BLaER1 (cell line): ENCODE data around the gene NBEA.
"Not testable (repeated sequence)": the region's sequence is repeated elsewhere in the genome, so short reads cannot be mapped to it uniquely, and the experiment has no call there.

Experiments used
- H3K27ac ChIP-seq: shearing (Covaris generic); formaldehyde crosslinking; 2 replicates; pipeline ENCODE4 v1.8.1; 2022
- H3K27me3 ChIP-seq: shearing (Covaris generic); formaldehyde crosslinking; 2 replicates; pipeline ENCODE4 v1.8.1; 2022
- H3K36me3 ChIP-seq: shearing (Covaris generic); formaldehyde crosslinking; 2 replicates; pipeline ENCODE4 v1.8.1; 2022
- H3K4me1 ChIP-seq: shearing (Covaris generic); formaldehyde crosslinking; 2 replicates; pipeline ENCODE4 v1.8.1; 2022
- H3K4me2 ChIP-seq: shearing (Covaris generic); formaldehyde crosslinking; 2 replicates; pipeline ENCODE4 v1.8.1; 2022
- H3K4me3 ChIP-seq: shearing (Covaris generic); formaldehyde crosslinking; 2 replicates; pipeline ENCODE4 v1.8.1; 2022
- H3K9ac ChIP-seq: shearing (Covaris generic); formaldehyde crosslinking; 2 replicates; pipeline ENCODE4 v1.8.1; 2022
- H3K9me3 ChIP-seq: shearing (Covaris generic); formaldehyde crosslinking; 2 replicates; pipeline ENCODE4 v1.8.1; 2022
- H4K20me1 ChIP-seq: shearing (Covaris generic); formaldehyde crosslinking; 2 replicates; pipeline ENCODE4 v1.8.1; 2022
- Cebpa-rat ChIP-seq: shearing (Covaris generic); IDR thresholded peaks from 2 replicates; pipeline ENCODE4 v1.8.1; 2022

NBEA gene

DNA sequence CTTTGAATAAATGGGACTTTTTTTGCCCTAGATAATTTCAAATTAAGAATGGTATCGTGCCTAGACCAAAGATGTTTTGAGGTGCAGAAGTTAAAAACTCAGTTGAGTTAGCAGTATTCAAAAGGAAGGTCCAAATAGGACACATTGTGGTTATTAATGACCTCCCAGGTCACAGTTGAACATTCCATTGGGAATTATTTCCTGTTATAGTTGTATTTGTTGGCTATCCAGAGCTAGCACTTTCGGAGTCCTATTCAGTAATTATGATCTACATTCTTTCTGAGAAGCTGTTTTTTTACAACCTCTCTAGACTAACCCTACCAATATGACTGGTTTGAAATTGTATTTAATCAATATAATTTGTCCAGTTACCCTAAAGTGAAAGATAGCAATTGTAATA, 450.7 kb downstream of the NBEA start:
- no peak overlapping the region for H3K9ac ChIP-seq
- no peak overlapping the region for H3K4me3 ChIP-seq
- no peak overlapping the region for H3K27ac ChIP-seq
- H3K4me2 ChIP-seq, result no peak overlapping the region
- no peaks in the 10 kb centered on the region for H3K9me3 ChIP-seq
- no peaks in the 10 kb centered on the region for H3K36me3 ChIP-seq
- no peaks in the 10 kb centered on the region for H4K20me1 ChIP-seq
- no peak for TF ChIP-seq Cebpa-rat
- no peaks in the 10 kb centered on the region for H3K4me1 ChIP-seq
- H3K27me3 ChIP-seq, result no peaks in the 10 kb centered on the region

DNA sequence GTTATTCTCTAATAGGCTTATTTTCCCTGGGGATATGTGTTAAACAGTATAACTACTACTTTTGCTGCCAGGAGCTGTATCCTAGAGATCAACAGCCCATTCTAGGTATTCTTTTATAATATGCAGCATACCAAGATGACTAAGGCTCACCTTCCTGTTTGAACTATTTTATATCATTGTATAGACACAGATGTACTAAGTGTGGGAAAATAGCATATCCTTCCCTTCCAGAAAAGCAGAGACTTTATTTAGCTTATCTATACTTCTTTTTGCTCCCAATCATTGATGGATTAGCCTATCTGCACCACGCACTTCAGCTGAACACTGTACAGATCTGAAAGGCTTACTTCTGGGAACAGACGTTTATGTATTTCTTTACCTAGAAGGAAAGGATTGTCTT, 451.8 kb downstream of the NBEA start:
- Histone ChIP-seq H3K9ac (no peak overlapping the region), H3K4me1 (no peaks in the 10 kb centered on the region), H3K36me3 (no peaks in the 10 kb centered on the region), H3K27ac (no peak overlapping the region), H3K4me3 (no peak overlapping the region), H3K27me3 (no peaks in the 10 kb centered on the region), H3K4me2 (no peak overlapping the region), H4K20me1 (no peaks in the 10 kb centered on the region), H3K9me3 (peaks cover 7% of the 10 kb centered on the region; the same call in 1 of the 2 replicates)
- TF ChIP-seq Cebpa-rat, result no peak

DNA sequence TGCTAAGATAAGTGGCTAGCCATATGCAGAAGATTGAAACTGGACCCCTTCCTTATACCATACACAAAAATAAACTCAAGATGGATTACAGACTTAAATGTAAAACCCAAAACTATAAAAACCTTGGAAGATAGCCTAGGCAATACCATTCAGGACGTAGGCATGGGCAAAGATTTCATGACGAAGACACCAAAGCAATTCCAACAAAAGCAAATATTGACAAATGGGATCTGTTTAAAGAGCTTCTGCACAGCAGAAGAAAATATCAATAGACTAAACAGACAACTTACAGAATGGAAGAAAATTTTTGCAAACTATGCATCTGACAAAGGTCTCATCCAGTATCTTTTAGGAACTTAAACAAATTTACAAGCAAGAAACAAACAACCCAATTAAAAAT, 466.2 kb downstream of the NBEA start:
- H3K9ac ChIP-seq, H3K27me3 ChIP-seq, H3K4me2 ChIP-seq, H3K4me3 ChIP-seq, H3K9me3 ChIP-seq, H4K20me1 ChIP-seq, H3K4me1 ChIP-seq, H3K36me3 ChIP-seq, H3K27ac ChIP-seq: not testable (repeated sequence)

DNA sequence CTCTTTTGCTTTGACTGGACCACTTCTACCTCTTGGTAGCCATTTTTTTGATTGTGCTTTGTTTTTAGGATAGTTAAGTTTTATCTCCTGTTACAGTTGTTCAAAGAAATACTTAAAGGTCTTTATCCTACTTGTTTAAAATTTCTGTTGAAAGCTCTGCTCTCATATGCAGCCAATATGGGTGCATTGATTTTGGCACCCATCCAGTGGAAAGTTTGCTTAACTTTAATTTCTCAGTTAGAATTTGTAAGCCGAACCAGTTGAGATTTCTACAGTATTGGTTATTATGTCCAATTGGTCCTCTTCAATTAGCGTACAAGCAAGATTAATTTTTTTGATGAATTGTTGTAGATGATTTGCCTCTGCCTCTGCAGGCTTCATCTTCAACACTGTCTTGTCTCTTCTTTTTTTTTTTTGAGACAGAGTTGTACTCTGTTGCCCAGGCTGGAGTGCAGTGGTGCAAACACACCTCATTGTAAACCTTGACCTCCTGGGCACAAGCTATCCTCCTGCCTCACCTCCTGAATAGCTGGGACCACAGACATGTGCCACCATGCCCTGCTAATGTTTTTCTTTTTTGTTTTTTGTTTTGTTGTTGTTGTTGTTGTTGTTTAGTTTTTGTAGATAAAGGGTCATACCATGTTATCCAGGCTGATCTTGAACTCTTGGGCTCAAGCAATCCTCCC, 469.1 kb downstream of the NBEA start:
- H3K4me3 ChIP-seq, result no peak overlapping the region
- H3K27ac ChIP-seq, result no peak overlapping the region
- H3K27me3 ChIP-seq, result no peaks in the 10 kb centered on the region
- no peaks in the 10 kb centered on the region for H3K4me1 ChIP-seq
- no peak for TF ChIP-seq Cebpa-rat
- no peak overlapping the region for H3K9ac ChIP-seq
- H4K20me1 ChIP-seq, result no peaks in the 10 kb centered on the region
- no peaks in the 10 kb centered on the region for H3K9me3 ChIP-seq
- no peaks in the 10 kb centered on the region for H3K36me3 ChIP-seq
- no peak overlapping the region for H3K4me2 ChIP-seq

DNA sequence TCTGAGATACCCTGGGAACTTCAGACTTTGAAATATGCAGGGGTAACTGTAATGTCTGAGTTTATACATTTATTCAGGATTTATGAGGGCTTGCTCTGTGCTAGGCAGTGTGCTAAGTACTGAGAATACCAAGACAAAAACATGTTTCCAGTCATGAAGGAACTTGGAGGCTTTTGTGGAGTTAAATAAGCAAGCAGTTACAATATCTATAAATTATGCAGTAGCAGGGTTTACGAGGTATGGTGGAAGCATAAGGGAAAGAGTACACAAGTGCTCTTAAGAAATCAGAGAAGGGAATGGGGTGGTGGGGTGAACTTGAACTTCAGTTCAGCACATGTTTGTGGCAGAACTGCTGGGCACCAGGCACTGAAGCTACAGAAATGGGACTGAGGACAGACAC, 506.4 kb downstream of the NBEA start:
- Histone ChIP-seq H3K9ac (no peak overlapping the region), H3K4me1 (no peaks in the 10 kb centered on the region), H3K9me3 (no peaks in the 10 kb centered on the region), H3K27ac (no peak overlapping the region), H3K36me3 (no peaks in the 10 kb centered on the region), H4K20me1 (no peaks in the 10 kb centered on the region), H3K4me3 (no peak overlapping the region), H3K27me3 (no peaks in the 10 kb centered on the region), H3K4me2 (no peak overlapping the region)
- TF ChIP-seq Cebpa-rat, result no peak

DNA sequence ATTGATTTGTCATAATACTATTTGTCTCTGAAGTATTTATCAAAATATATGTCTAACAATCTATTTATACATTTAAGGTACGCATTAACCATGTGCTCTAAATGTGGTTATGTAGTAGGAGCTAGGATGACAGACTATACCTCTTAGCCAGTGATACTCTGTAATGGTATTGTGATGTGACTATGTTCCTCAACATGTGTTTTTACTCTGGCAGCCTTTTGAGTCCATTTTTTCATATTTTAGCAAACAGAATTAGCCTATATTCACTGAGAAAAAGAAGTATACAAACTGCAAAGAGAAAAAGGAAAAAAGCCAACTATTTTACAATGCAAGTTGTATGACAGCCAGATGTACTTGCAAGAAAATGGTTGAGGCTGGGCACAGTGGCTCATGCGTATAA, 507.8 kb downstream of the NBEA start:
- H3K4me2 ChIP-seq, result no peak overlapping the region
- H3K4me3 ChIP-seq, result no peak overlapping the region
- H3K36me3 ChIP-seq, result no peaks in the 10 kb centered on the region
- TF ChIP-seq Cebpa-rat, result no peak
- H3K27ac ChIP-seq, result no peak overlapping the region
- no peak overlapping the region for H3K9ac ChIP-seq
- H3K27me3 ChIP-seq, result no peaks in the 10 kb centered on the region
- H3K9me3 ChIP-seq, result no peaks in the 10 kb centered on the region
- H3K4me1 ChIP-seq, result no peaks in the 10 kb centered on the region
- H4K20me1 ChIP-seq, result no peaks in the 10 kb centered on the region

DNA sequence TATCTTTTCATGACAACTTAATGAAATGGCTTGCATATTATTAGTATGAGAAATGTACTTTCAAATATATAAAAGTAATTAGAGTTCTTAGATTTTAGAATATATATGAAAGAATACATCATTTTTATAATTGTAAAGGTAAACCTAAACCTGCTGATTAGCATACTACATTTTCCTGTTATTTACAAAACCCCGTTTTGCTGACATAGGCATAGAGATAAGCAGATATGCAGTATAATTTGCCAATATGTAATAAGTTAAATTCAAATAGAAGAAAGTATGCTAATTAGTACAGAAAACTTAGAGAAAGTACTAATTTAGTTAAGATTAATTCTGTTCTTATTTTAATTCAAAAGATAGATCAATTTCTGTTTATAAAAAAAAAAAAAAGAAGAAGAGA, 513.0 kb downstream of the NBEA start:
- Histone ChIP-seq H4K20me1 (no peaks in the 10 kb centered on the region), H3K4me2 (no peak overlapping the region), H3K9me3 (no peaks in the 10 kb centered on the region), H3K4me1 (peaks cover 6% of the 10 kb centered on the region; the same call in 1 of the 2 replicates), H3K27me3 (no peaks in the 10 kb centered on the region), H3K9ac (no peak overlapping the region), H3K36me3 (no peaks in the 10 kb centered on the region), H3K27ac (no peak overlapping the region), H3K4me3 (no peak overlapping the region)
- no peak for TF ChIP-seq Cebpa-rat

DNA sequence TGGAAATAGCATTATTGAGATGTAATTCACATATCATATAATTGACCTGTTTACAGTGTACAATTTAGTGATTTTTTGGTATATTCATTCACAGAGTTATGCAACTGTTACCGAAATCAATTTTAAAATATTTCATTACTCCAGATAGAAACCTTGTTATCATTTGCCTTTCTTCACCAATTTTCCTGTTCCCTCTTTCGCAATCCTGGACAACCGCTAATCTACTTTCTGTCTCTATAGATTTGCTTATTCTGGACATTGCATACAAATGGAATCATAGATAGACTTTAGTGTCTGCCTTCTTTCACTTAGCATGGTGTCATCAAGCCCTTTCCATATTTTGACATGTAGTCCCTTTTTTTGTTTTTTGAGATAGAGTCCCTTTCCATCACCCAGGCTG, 515.2 kb downstream of the NBEA start:
- Histone ChIP-seq H3K9ac (no peak overlapping the region), H3K4me3 (no peak overlapping the region), H3K4me1 (peaks cover 10% of the 10 kb centered on the region; the same call in 1 of the 2 replicates), H3K36me3 (no peaks in the 10 kb centered on the region), H3K27ac (no peak overlapping the region), H4K20me1 (no peaks in the 10 kb centered on the region), H3K27me3 (no peaks in the 10 kb centered on the region), H3K9me3 (no peaks in the 10 kb centered on the region), H3K4me2 (no peak overlapping the region)
- TF ChIP-seq Cebpa-rat, result no peak

DNA sequence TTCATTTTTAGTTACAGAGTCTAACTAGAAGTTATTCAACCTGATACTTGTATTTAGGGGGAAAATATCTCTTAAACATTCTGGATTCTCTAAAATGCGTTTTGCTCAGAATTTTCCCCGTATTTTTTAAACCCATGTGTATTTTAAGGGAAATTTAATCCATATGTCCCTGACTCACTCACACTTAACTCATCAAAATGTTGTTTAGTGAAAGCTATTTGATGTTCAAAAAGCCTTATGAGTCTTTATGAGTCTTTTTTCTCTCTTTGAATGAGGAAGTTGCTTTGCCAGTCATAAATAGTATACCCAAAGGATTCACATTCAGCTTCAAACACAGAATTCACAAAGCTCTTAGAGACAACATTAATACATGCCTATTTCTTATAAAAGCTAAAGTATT, 518.0 kb downstream of the NBEA start:
- Histone ChIP-seq H4K20me1 (no peaks in the 10 kb centered on the region), H3K4me2 (no peak overlapping the region), H3K27me3 (no peaks in the 10 kb centered on the region), H3K9me3 (no peaks in the 10 kb centered on the region), H3K27ac (no peak overlapping the region), H3K4me3 (no peak overlapping the region), H3K36me3 (no peaks in the 10 kb centered on the region), H3K9ac (no peak overlapping the region), H3K4me1 (peaks cover 10% of the 10 kb centered on the region; the same call in 1 of the 2 replicates)
- TF ChIP-seq Cebpa-rat, result no peak

DNA sequence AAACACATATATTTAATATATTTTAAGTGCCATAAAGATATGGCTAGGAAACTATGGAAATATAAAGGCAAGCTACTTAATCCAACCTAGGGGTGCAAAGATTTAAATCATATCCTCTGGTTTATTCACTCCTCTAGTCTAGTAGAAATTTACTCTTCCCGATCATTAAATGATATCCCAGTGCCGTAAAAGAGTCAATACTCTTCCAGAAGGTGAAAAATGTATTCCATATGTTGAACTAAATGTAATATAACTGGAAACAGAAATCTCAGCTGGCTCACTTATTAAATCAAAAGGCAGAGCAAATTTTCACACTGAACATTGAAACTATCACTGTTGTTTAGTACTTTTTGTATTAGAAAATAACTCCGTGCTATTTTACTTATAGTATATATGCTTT, 523.3 kb downstream of the NBEA start:
- H3K27me3 ChIP-seq, result no peaks in the 10 kb centered on the region
- no peak overlapping the region for H3K4me2 ChIP-seq
- no peak overlapping the region for H3K27ac ChIP-seq
- no peak overlapping the region for H3K9ac ChIP-seq
- TF ChIP-seq Cebpa-rat, result no peak
- H3K4me1 ChIP-seq, result peaks cover under 1% of the 10 kb centered on the region; the same call in 1 of the 2 replicates
- H4K20me1 ChIP-seq, result no peaks in the 10 kb centered on the region
- no peak overlapping the region for H3K4me3 ChIP-seq
- H3K9me3 ChIP-seq, result no peaks in the 10 kb centered on the region
- no peaks in the 10 kb centered on the region for H3K36me3 ChIP-seq

DNA sequence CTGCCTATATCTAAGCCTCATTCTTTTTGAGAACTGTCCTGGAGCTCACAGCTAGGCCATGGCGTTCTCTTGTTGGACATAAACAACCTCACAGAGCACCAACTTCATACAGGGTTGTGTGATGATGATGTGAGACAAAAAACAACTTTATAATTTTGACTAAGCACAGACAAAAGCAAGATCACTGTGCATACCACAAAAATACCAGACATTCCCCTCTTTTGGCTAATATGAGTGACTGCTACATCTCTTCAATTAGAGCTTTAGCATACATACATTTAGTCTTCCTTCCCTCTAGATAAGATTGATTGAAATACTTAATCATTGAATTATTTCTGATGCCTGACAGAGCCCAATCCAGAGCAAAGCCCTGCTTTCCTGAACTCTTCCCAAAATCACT, 526.1 kb downstream of the NBEA start:
- H3K9ac ChIP-seq, result no peak overlapping the region
- no peak for TF ChIP-seq Cebpa-rat
- no peak overlapping the region for H3K27ac ChIP-seq
- H4K20me1 ChIP-seq, result no peaks in the 10 kb centered on the region
- no peaks in the 10 kb centered on the region for H3K4me1 ChIP-seq
- H3K4me2 ChIP-seq, result no peak overlapping the region
- no peak overlapping the region for H3K4me3 ChIP-seq
- no peaks in the 10 kb centered on the region for H3K36me3 ChIP-seq
- H3K9me3 ChIP-seq, result peaks cover 19% of the 10 kb centered on the region
- H3K27me3 ChIP-seq, result no peaks in the 10 kb centered on the region
